Brain microvascular endothelial cell (primary cell): ENCODE measurements around the gene ADCY7.

ENCODE experiments used
- DNase-seq: peaks from one replicate; pipeline ENCODE4 v3.0.0-alpha.2; 2020
- H3K27ac ChIP-seq: fragments of 250-450 bp; sonication (Bioruptor Pico); 2 replicates; pipeline ENCODE4 v1.5.1; 2020; ENCODE audit warnings: mild to moderate bottlenecking, moderate library complexity
- H3K27me3 ChIP-seq: fragments of 250-450 bp; sonication (Bioruptor Pico); replicated peaks from 2 replicates; pipeline ENCODE4 v1.5.1; 2020; ENCODE audit warnings: mild to moderate bottlenecking
- H3K36me3 ChIP-seq: fragments of 250-450 bp; sonication (Bioruptor Pico); replicated peaks from 2 replicates; pipeline ENCODE4 v1.5.1; 2020; ENCODE audit warnings: mild to moderate bottlenecking
- H3K4me3 ChIP-seq: 2 replicates; pipeline ENCODE4 v1.5.1; 2011; ENCODE audit warnings: low read depth, mild to moderate bottlenecking, control low read depth, low read length, moderate library complexity
- in situ Hi-C: cut with HindIII; loops from 2 replicates; pipeline ENCODE4 v1.10.0; 2017; ENCODE audit warnings: low sequenced_read_pairs, low pct_ligation_motif_present
- TF ChIP-seq, protein P1 (sequence below): IDR thresholded peaks from 2 replicates; pipeline ENCODE4 v1.5.1; 2011; ENCODE audit warnings: low read depth, mild to moderate bottlenecking, moderate library complexity, low read length, control low read depth, inconsistent platforms; ENCODE audit errors: missing control alignments

Gene ADCY7

GRCh38 chr16:50269769-50270509 is 3.6 kb downstream of the ADCY7 start:
- no peak overlapping the region for H3K27ac ChIP-seq
- H3K4me3 ChIP-seq: no peak overlapping the region
- H3K27me3 ChIP-seq: no peaks in the 10 kb centered on the region
- no peaks in the 10 kb centered on the region for H3K36me3 ChIP-seq
- TF ChIP-seq, protein P1, sequence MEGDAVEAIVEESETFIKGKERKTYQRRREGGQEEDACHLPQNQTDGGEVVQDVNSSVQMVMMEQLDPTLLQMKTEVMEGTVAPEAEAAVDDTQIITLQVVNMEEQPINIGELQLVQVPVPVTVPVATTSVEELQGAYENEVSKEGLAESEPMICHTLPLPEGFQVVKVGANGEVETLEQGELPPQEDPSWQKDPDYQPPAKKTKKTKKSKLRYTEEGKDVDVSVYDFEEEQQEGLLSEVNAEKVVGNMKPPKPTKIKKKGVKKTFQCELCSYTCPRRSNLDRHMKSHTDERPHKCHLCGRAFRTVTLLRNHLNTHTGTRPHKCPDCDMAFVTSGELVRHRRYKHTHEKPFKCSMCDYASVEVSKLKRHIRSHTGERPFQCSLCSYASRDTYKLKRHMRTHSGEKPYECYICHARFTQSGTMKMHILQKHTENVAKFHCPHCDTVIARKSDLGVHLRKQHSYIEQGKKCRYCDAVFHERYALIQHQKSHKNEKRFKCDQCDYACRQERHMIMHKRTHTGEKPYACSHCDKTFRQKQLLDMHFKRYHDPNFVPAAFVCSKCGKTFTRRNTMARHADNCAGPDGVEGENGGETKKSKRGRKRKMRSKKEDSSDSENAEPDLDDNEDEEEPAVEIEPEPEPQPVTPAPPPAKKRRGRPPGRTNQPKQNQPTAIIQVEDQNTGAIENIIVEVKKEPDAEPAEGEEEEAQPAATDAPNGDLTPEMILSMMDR: no peak
- DNase-seq: no peak
- in situ Hi-C loops: no loop called here

DNA sequence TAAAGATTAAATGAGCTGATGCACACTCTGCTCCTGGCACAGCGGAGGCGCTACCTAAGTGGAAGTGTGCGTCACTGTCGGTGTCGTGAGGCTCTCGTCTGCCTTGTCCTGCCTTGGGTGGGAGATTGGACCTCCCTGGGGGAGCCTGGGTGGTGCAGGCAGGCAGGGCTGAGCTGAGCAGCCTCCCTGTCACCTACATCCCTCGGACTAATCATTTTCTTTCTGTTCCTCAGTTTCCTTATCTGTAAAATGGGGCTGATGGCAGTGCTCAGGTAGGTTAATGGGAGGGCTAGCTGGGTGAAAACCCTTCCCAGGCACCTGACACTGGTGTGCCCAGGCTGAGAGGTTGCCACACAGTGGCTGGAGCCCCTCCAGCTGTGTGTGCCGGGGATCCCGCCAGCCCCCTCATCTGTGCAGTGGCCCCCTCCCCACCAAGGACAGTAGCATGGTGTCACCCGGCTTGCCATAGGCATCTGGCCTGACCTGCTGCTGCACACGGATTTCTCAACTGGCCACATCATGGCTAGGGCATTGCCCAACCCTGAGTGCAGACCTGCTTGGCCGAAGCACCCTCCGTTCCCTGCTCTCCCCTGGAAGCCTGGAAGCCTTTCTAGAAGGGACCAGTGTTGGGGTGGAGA is 4.3 kb downstream of the ADCY7 start:
- no peak overlapping the region for H3K4me3 ChIP-seq
- H3K27me3 ChIP-seq: no peaks in the 10 kb centered on the region

DNA sequence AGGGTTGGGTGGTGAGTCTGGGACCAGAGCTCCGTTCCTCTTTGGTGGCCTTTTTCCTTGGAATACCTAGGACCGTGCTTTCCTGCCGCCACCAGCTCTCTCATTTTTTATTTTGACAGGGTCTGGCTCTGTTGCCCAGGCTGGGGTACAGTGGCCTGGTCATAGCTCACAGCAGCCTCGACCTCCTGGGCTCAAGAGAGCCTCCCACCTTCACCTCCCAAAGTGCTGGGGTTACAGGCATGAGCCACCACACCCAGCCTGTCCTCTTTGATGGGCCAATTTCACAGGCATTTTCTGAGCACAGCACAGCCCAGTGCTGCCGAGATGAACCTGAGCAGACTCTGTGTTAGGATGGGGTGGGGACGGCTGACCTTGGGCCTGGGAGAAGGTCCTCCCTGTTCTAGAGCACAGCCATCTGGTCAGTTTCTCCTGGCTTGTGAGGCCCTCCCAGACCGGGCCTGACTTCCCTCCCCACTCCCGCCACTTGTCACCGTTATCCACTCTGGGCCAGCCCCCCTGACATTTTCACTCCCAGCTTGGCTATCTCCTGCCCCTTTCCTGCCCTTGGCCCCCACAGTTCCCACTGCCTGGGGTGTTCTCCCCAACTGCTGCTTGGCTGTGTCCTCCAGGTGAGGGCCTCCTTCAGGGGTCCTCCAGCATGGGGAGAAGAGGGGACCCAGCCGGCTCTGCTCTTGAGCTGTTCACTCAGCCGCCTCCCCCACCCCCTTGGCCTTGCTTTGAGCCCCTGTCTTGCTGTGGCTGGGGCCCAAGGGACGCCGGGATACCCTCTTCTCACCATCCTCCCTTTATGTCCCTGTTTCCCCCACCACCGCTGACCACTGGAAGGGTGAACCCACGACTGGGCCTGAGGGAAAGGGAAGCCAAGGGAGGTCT is 5.0 kb downstream of the ADCY7 start:
- TF ChIP-seq, protein P1: no peak
- no peaks in the 10 kb centered on the region for H3K36me3 ChIP-seq
- in situ Hi-C loops: no loop called here
- DNase-seq: no peak
- H3K4me3 ChIP-seq: no peak overlapping the region
- no peaks in the 10 kb centered on the region for H3K27me3 ChIP-seq
- no peak overlapping the region for H3K27ac ChIP-seq

More for the DNA sequence above, 4.3 kb downstream of the ADCY7 start:
- TF ChIP-seq, protein P1: no peak
- no peak overlapping the region for H3K27ac ChIP-seq
- DNase-seq: no peak
- no peaks in the 10 kb centered on the region for H3K36me3 ChIP-seq
- in situ Hi-C loops: no loop called here

DNA sequence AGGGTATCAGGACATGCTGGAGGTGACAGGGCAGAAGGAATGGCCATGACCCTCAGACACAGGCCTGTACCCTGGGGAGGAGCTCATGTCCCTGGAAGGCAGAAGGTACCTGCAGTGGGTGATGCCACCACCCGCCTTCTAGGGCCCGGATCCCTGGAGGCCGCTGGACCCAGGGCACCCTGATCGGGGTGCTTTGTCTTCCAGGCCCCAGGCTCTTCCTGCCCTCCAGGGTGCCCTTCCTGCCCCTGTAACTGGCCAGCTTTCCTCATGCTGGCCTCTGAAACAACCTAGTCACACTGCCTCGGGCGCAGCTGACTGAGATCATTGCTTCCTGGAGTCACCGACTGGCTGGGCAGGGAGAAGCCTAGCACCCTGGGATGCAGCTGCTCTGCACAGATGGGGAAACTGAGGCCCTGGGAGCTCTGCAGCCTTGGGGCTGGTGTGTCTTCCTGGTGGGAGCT is 5.8 kb downstream of the ADCY7 start:
- no peak for DNase-seq
- Histone ChIP-seq H3K27ac (no peak overlapping the region), H3K4me3 (no peak overlapping the region), H3K27me3 (no peaks in the 10 kb centered on the region), H3K36me3 (no peaks in the 10 kb centered on the region)
- TF ChIP-seq, protein P1: no peak
- in situ Hi-C loops: no loop called here

- Histone ChIP-seq H3K27ac (no peak overlapping the region), H3K4me3 (no peak overlapping the region)
These were observed 6.5 kb downstream of the ADCY7 start for GRCh38 chr16:50272687-50273381.

More at GRCh38 chr16:50272687-50273381, 6.5 kb downstream of the ADCY7 start:
- TF ChIP-seq, protein P1: no peak
- in situ Hi-C loops: no loop called here
- no peaks in the 10 kb centered on the region for H3K36me3 ChIP-seq
- no peaks in the 10 kb centered on the region for H3K27me3 ChIP-seq
- DNase-seq: no peak
